Erythroblast (primary cell): ENCODE measurements around the gene PLSCR2.

Source experiments
- GATA1 ChIP-seq: IDR thresholded peaks from 2 replicates; pipeline ENCODE4 v1.6.1; 2011; ENCODE audit warnings: low read depth, mild to moderate bottlenecking, control low read depth, low read length, moderate library complexity
- POLR2A ChIP-seq: IDR thresholded peaks from 2 replicates; pipeline ENCODE4 v1.6.1; 2011; ENCODE audit warnings: mild to moderate bottlenecking, low read length

DNA sequence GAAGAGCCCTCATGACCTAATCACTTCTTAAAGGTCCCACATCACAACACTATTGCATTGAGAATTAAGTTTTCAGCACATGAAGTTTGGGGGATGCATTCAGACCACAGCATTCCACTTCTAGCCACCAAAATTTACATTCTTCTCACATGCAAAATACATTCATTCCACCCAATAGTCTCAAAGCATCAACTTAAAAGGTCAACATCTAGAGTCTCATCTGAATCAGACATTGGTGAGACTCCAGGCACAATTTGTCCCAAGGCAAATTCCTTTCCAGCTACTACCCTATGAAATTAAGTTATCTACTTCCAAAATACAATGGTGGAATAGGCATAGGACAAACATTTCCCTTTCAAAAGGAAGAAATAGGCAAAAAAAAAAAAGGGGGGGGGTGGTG is 64.9 kb downstream of the PLSCR2 start:
- TF ChIP-seq POLR2A (no peak), GATA1 (no peak)
